GM12891 (cell line): ENCODE data around the gene CTNNA2.

Source experiments
- PAX5 ChIP-seq: IDR thresholded peaks from 2 replicates; pipeline ENCODE4 v1.6.1; 2011; ENCODE audit warnings: low read length, moderate library complexity, mild to moderate bottlenecking; ENCODE audit not compliant: insufficient read depth, severe bottlenecking
- POLR2A ChIP-seq: IDR thresholded peaks from 2 replicates; pipeline ENCODE4 v1.6.1; 2011; ENCODE audit warnings: low read depth, low read length, control low read depth
- POLR2AphosphoS5 ChIP-seq: IDR thresholded peaks from 2 replicates; pipeline ENCODE4 v1.6.1; 2011; ENCODE audit warnings: low read depth, low read length, control low read depth
- POU2F2 ChIP-seq: IDR thresholded peaks from 2 replicates; pipeline ENCODE4 v1.6.1; 2011; ENCODE audit warnings: low read depth, mild to moderate bottlenecking, control low read depth, low read length, moderate library complexity
- SPI1 ChIP-seq: IDR thresholded peaks from 2 replicates; pipeline ENCODE4 v1.6.1; 2011; ENCODE audit warnings: low read depth, low read length, control low read depth
- TAF1 ChIP-seq: IDR thresholded peaks from 2 replicates; pipeline ENCODE4 v1.6.1; 2011; ENCODE audit warnings: low read depth, low read length, control low read depth

- TF ChIP-seq POLR2AphosphoS5, result no peak
- no peak for TF ChIP-seq POLR2A
- no peak for TF ChIP-seq PAX5
- TF ChIP-seq SPI1, result no peak
- no peak for TF ChIP-seq TAF1
- no peak for TF ChIP-seq POU2F2
These were observed 221.7 kb downstream of the CTNNA2 start for GRCh38 chr2:79734518-79734917.
